CD14-positive monocyte (primary cell): ENCODE measurements around the gene SMIM13. TPM values are rescaled to one million over a fixed set of nuclear protein-coding genes. Genes with fewer than 3 reads are reported as not detected.

ENCODE experiments used
- DNase-seq, 3 donors: peaks; one replicate each; pipeline ENCODE4 v3.0.0-alpha.2; 2011 to 2022
- H2AFZ ChIP-seq: 2 replicates; pipeline ENCODE4 v1.6.0; 2012; ENCODE audit warnings: mild to moderate bottlenecking, low read depth, low read length, inconsistent platforms; ENCODE audit not compliant: insufficient read depth, poor library complexity, severe bottlenecking
- H3K27ac ChIP-seq, 2 donors: 1 replicate in 1 of 2; 2 replicates in 1 of 2; pipeline ENCODE4 v1.5.1; 2012 to 2013; ENCODE audit warnings: low read length in 2 of 2, control low read depth in 1 of 2, inconsistent platforms in 1 of 2, low read depth in 1 of 2, mild to moderate bottlenecking in 1 of 2
- H3K27me3 ChIP-seq, 2 donors: one replicate each; pipeline versions ENCODE4 v1.6.0 to v1.6.1; 2011 to 2013; ENCODE audit warnings: low read length in 2 of 2; ENCODE audit not compliant: control insufficient read depth in 2 of 2, insufficient read depth in 2 of 2
- H3K36me3 ChIP-seq, 2 donors: replicated peaks in 1 of 2; 1 replicate in 1 of 2; 2 replicates in 1 of 2; pipeline versions ENCODE4 v1.5.1 to v1.6.1; 2012 to 2013; ENCODE audit warnings: low read length in 2 of 2, control low read depth in 1 of 2, inconsistent platforms in 1 of 2, mild to moderate bottlenecking in 1 of 2; ENCODE audit not compliant: insufficient read depth in 2 of 2, control insufficient read depth in 1 of 2
- H3K4me1 ChIP-seq, 2 donors: 1 replicate in 1 of 2; 2 replicates in 1 of 2; pipeline versions ENCODE4 v1.5.1 to v1.6.1; 2012 to 2013; ENCODE audit warnings: low read length in 2 of 2, control low read depth in 1 of 2, inconsistent platforms in 1 of 2, mild to moderate bottlenecking in 1 of 2, moderate library complexity in 1 of 2; ENCODE audit not compliant: insufficient read depth in 2 of 2, control insufficient read depth in 1 of 2
- H3K4me2 ChIP-seq: replicated peaks from 2 replicates; pipeline ENCODE3; 2012; ENCODE audit warnings: low read length, moderate library complexity, mild to moderate bottlenecking; ENCODE audit not compliant: poor library complexity, severe bottlenecking; ENCODE audit errors: extremely low read depth
- H3K4me3 ChIP-seq, 3 experiments: fragments of 200-600 bp in 1 of 3; sonication (generic) in 1 of 3; replicated peaks in 1 of 3; 1 replicate in 2 of 3; 2 replicates in 1 of 3; pipeline ENCODE4 v1.5.1; 2011 to 2013; ENCODE audit warnings: low read length in 3 of 3, mild to moderate bottlenecking in 3 of 3, control low read depth in 2 of 3, low read depth in 2 of 3, inconsistent platforms in 1 of 3, moderate library complexity in 1 of 3
- H3K79me2 ChIP-seq: 2 replicates; pipeline ENCODE4 v1.6.0; 2012; ENCODE audit warnings: mild to moderate bottlenecking, control low read depth, inconsistent platforms, low read length, moderate library complexity; ENCODE audit not compliant: insufficient read depth
- H3K9ac ChIP-seq: 2 replicates; pipeline ENCODE4 v1.6.0; 2017; ENCODE audit warnings: low read length, mild to moderate bottlenecking; ENCODE audit not compliant: insufficient read depth, poor library complexity, severe bottlenecking
- H3K9me3 ChIP-seq, 2 donors: replicated peaks in 1 of 2; 1 replicate in 1 of 2; 2 replicates in 1 of 2; pipeline versions ENCODE4 v1.5.1 to v1.6.1; 2012 to 2013; ENCODE audit warnings: low read length in 2 of 2, control low read depth in 1 of 2; ENCODE audit not compliant: control insufficient read depth in 1 of 2, insufficient read depth in 1 of 2
- H4K20me1 ChIP-seq: 2 replicates; pipeline ENCODE4 v1.6.0; 2012; ENCODE audit warnings: mild to moderate bottlenecking, low read length, control low read depth, moderate library complexity; ENCODE audit not compliant: insufficient read depth
- H3K27ac Mint-ChIP-seq, 7 donors: one replicate each; pipeline ENCODE4 v1.8.0; 2020; ENCODE audit warnings: mild to moderate bottlenecking in 7 of 7, mixed read lengths in 7 of 7, moderate library complexity in 6 of 7, inconsistent platforms in 2 of 7
- H3K27me3 Mint-ChIP-seq, 3 donors: one replicate each; pipeline ENCODE4 v1.8.0; 2021 to 2022; ENCODE audit warnings: low read depth in 3 of 3, mild to moderate bottlenecking in 3 of 3, mixed read lengths in 3 of 3, moderate library complexity in 3 of 3, inconsistent platforms in 1 of 3
- H3K36me3 Mint-ChIP-seq, 2 donors: one replicate each; pipeline ENCODE4 v1.8.0; 2020; ENCODE audit warnings: mixed read lengths in 2 of 2, inconsistent platforms in 1 of 2, mild to moderate bottlenecking in 1 of 2
- H3K4me1 Mint-ChIP-seq: one replicate; pipeline ENCODE4 v1.8.0; 2020; ENCODE audit warnings: mild to moderate bottlenecking, mixed read lengths
- H3K4me3 Mint-ChIP-seq, 2 donors: one replicate each; pipeline ENCODE4 v1.8.0; 2020; ENCODE audit warnings: mild to moderate bottlenecking in 2 of 2, mixed read lengths in 2 of 2, moderate library complexity in 1 of 2
- H3K9me3 Mint-ChIP-seq, 7 donors: one replicate each; pipeline ENCODE4 v1.8.0; 2020 to 2022; ENCODE audit warnings: mixed read lengths in 7 of 7, mild to moderate bottlenecking in 6 of 7, moderate library complexity in 6 of 7, inconsistent platforms in 2 of 7
- WGBS: methylation state at CpG from one replicate; pipeline ENCODE4 v1.1.5; 2013; ENCODE audit warnings: missing lambda C conversion rate; ENCODE audit not compliant: insufficient coverage; 5-methylcytosine and 5-hydroxymethylcytosine counted together
- intact Hi-C, 2 donors: fragments of 100-400 bp; cut with micrococcal nuclease; formaldehyde crosslinking; loops; one replicate each; pipeline versions ENCODE4 v1.15.0 to v1.15.1; 2023
- polyA plus RNA-seq, 3 donors: library from polyadenylated mRNA; depleted of rRNA in 1 of 3; unstranded in 2 of 3; stranded (reverse) in 1 of 3; fragments of 300-500 nt in 2 of 3; fragments of >200 nt in 1 of 3; fragmentation: Illumina TruSeq in 2 of 3; gene quantifications; 1 replicate in 2 of 3; 2 replicates in 1 of 3; pipeline ENCODE4 v1.2.3, GENCODE V29; 2012 to 2021
- TF ChIP-seq, protein P1 (sequence below): fragments of 200-600 bp; IDR thresholded peaks from one replicate; pipeline ENCODE4 v1.8.0; 2022; ENCODE audit warnings: antibody characterized with exemption, mild to moderate bottlenecking

The SMIM13 gene
- polyA plus RNA-seq, 3 donors: 1.4 to 3.4 (median 2.4) TPM

DNA sequence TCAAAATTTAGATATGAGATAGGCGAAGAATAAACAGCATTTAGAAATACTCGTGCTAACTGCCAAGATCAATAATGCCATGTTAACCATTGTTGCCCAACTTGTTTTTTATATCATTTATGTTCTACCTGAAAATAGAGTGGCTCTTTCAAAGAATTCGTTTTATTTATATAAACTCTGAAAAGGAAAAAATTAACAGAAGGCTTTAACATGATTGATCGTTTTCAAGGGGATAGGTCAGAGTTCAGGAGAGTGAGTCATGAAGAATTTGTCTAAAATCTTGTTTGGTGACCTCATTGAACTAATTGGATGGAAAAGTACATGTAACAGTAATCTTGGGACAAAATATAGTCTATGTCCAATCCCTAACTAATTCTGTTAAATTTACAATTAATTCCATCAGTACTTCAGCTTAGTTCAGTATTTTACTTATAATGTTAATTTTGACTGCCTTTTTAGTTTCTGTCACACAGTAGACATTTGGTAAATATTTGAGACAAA lies 38.5 kb upstream of the SMIM13 start:
- Histone ChIP-seq H3K9ac (no peak overlapping the region), H3K27me3 (peaks cover 4 to 5% of the 10 kb centered on the region in 2 donors), H3K36me3 (no peaks in the 10 kb centered on the region), H3K4me1 (no peaks in the 10 kb centered on the region), H3K27ac (no peak overlapping the region), H3K79me2 (no peaks in the 10 kb centered on the region), H3K4me2 (no peak overlapping the region), H3K4me3 (no peak overlapping the region), H3K9me3 (no peaks in the 10 kb centered on the region), H2AFZ (no peak overlapping the region), H4K20me1 (no peaks in the 10 kb centered on the region)
- Mint-ChIP-seq H3K4me1 (no peaks in the 10 kb centered on the region), H3K27me3 (peaks cover 3 to 15% (median 8%) of the 10 kb centered on the region in 3 donors), H3K9me3 (peaks cover 0 to 3% (median 0%) of the 10 kb centered on the region in 7 donors), H3K4me3 (no peak overlapping the region), H3K36me3 (no peaks in the 10 kb centered on the region), H3K27ac (no peak overlapping the region)
- TF ChIP-seq, protein P1, sequence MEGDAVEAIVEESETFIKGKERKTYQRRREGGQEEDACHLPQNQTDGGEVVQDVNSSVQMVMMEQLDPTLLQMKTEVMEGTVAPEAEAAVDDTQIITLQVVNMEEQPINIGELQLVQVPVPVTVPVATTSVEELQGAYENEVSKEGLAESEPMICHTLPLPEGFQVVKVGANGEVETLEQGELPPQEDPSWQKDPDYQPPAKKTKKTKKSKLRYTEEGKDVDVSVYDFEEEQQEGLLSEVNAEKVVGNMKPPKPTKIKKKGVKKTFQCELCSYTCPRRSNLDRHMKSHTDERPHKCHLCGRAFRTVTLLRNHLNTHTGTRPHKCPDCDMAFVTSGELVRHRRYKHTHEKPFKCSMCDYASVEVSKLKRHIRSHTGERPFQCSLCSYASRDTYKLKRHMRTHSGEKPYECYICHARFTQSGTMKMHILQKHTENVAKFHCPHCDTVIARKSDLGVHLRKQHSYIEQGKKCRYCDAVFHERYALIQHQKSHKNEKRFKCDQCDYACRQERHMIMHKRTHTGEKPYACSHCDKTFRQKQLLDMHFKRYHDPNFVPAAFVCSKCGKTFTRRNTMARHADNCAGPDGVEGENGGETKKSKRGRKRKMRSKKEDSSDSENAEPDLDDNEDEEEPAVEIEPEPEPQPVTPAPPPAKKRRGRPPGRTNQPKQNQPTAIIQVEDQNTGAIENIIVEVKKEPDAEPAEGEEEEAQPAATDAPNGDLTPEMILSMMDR: no peak
- WGBS: 86% methylated on average over 1 of the region's 4 CpGs
- no peak for DNase-seq
- intact Hi-C loops: no loop called here

DNA sequence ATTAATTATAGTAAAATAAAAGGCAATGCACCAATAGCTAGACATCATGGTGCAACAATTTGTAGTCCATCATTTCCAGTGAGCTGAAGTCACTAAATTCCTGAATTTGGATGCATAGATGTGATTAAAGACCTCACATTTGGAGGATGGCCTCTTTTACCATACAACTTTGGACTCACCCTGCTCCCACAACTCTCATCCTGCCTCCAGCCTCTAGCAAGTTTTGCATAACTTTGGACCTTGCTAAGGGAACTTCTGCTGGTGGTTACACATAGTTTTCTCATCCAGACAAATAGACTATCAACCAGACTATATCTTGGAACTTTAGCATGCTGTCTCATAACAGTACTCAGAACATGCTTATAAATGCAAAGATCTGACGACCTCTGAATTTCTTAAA lies 36.8 kb upstream of the SMIM13 start:
- Mint-ChIP-seq H3K4me1 (no peaks in the 10 kb centered on the region), H3K9me3 (peaks cover 0 to 3% (median 0%) of the 10 kb centered on the region in 7 donors), H3K36me3 (no peaks in the 10 kb centered on the region), H3K4me3 (no peak overlapping the region), H3K27ac (no peak overlapping the region), H3K27me3 (peaks cover 2 to 10% (median 6%) of the 10 kb centered on the region in 3 donors)
- WGBS: no CpG with 5 or more reads among the region's 1 CpG
- Histone ChIP-seq H3K9me3 (no peaks in the 10 kb centered on the region), H3K4me3 (no peak overlapping the region), H2AFZ (no peak overlapping the region), H4K20me1 (no peaks in the 10 kb centered on the region), H3K27me3 (peaks cover 2 to 4% of the 10 kb centered on the region in 2 donors), H3K9ac (no peak overlapping the region), H3K4me2 (no peak overlapping the region), H3K36me3 (no peaks in the 10 kb centered on the region), H3K27ac (no peak overlapping the region), H3K4me1 (no peaks in the 10 kb centered on the region), H3K79me2 (no peaks in the 10 kb centered on the region)
- DNase-seq: no peak
- TF ChIP-seq, protein P1: no peak
- intact Hi-C loops: no loop called here
